ENCODE measurements around the gene SP2.
A peak's percentile ranks its signal among the peaks of the same experiment; 100 is the strongest.

SP2 gene

GRCh38 chr17:47941246-47942095 lies 45.4 kb downstream of the SP2 start, which contains the start of gene PNPO:
Gene PNPO, plus strand, starts transcription at chr17:47941571. Its CDS starts 105 bp downstream, at chr17:47941676.
- Histone ChIP-seq H3K9me3 (ENCODE audit: control insufficient read depth, low read length) (no peaks in the 10 kb centered on the region), H3K4me1 (ENCODE audit: control insufficient read depth, insufficient read depth, low read length) (peaks cover 18% of the 10 kb centered on the region), H3K36me3 (ENCODE audit: control insufficient read depth, insufficient read depth, low read length) (peaks cover 1% of the 10 kb centered on the region), H3K9ac (ENCODE audit: low read length) (peak within 1 kb of the TSS; percentile 79), H3K4me3 (ENCODE audit: low read length) (peak within 1 kb of the TSS; percentile 28), H3K27me3 (ENCODE audit: control insufficient read depth, insufficient read depth, low read length) (no peaks in the 10 kb centered on the region)

GRCh38 chr17:47942096-47942510 lies 46.1 kb downstream of the SP2 start:
- Histone ChIP-seq H3K4me3 (ENCODE audit: low read length) (peak overlapping the region; percentile 28), H3K9ac (ENCODE audit: low read length) (peak overlapping the region; percentile 79), H3K9me3 (ENCODE audit: control insufficient read depth, low read length) (no peaks in the 10 kb centered on the region), H3K36me3 (ENCODE audit: control insufficient read depth, insufficient read depth, low read length) (peaks cover 4% of the 10 kb centered on the region), H3K27me3 (ENCODE audit: control insufficient read depth, insufficient read depth, low read length) (no peaks in the 10 kb centered on the region), H3K4me1 (ENCODE audit: control insufficient read depth, insufficient read depth, low read length) (peaks cover 24% of the 10 kb centered on the region)

- H3K36me3 ChIP-seq (ENCODE audit: control insufficient read depth, insufficient read depth, low read length), result peaks cover 4% of the 10 kb centered on the region
- peaks cover 25% of the 10 kb centered on the region for H3K4me1 ChIP-seq (ENCODE audit: control insufficient read depth, insufficient read depth, low read length)
- no peaks in the 10 kb centered on the region for H3K9me3 ChIP-seq (ENCODE audit: control insufficient read depth, low read length)
- no peaks in the 10 kb centered on the region for H3K27me3 ChIP-seq (ENCODE audit: control insufficient read depth, insufficient read depth, low read length)
- no peak overlapping the region for H3K4me3 ChIP-seq (ENCODE audit: low read length)
- peak overlapping the region; percentile 79 for H3K9ac ChIP-seq (ENCODE audit: low read length)
These were observed 46.5 kb downstream of the SP2 start for GRCh38 chr17:47942568-47942967.

- H3K27me3 ChIP-seq (ENCODE audit: control insufficient read depth, insufficient read depth, low read length), result no peaks in the 10 kb centered on the region
- peaks cover 49% of the 10 kb centered on the region for H3K4me1 ChIP-seq (ENCODE audit: control insufficient read depth, insufficient read depth, low read length)
- no peaks in the 10 kb centered on the region for H3K9me3 ChIP-seq (ENCODE audit: control insufficient read depth, low read length)
- H3K9ac ChIP-seq (ENCODE audit: low read length), result no peak overlapping the region
- H3K4me3 ChIP-seq (ENCODE audit: low read length), result no peak overlapping the region
- H3K36me3 ChIP-seq (ENCODE audit: control insufficient read depth, insufficient read depth, low read length), result peaks cover 14% of the 10 kb centered on the region
These were observed 49.0 kb downstream of the SP2 start for GRCh38 chr17:47945080-47945479.

GRCh38 chr17:47945529-47946508 lies 49.8 kb downstream of the SP2 start:
- Histone ChIP-seq H3K36me3 (ENCODE audit: control insufficient read depth, insufficient read depth, low read length) (peaks cover 14% of the 10 kb centered on the region), H3K9ac (ENCODE audit: low read length) (no peak overlapping the region), H3K9me3 (ENCODE audit: control insufficient read depth, low read length) (no peaks in the 10 kb centered on the region), H3K27me3 (ENCODE audit: control insufficient read depth, insufficient read depth, low read length) (no peaks in the 10 kb centered on the region), H3K4me3 (ENCODE audit: low read length) (no peak overlapping the region), H3K4me1 (ENCODE audit: control insufficient read depth, insufficient read depth, low read length) (peaks cover 55% of the 10 kb centered on the region)

- peaks cover 57% of the 10 kb centered on the region for H3K4me1 ChIP-seq (ENCODE audit: control insufficient read depth, insufficient read depth, low read length)
- H3K9ac ChIP-seq (ENCODE audit: low read length), result no peak overlapping the region
- H3K36me3 ChIP-seq (ENCODE audit: control insufficient read depth, insufficient read depth, low read length), result peaks cover 19% of the 10 kb centered on the region
- no peaks in the 10 kb centered on the region for H3K27me3 ChIP-seq (ENCODE audit: control insufficient read depth, insufficient read depth, low read length)
- H3K4me3 ChIP-seq (ENCODE audit: low read length), result no peak overlapping the region
- no peaks in the 10 kb centered on the region for H3K9me3 ChIP-seq (ENCODE audit: control insufficient read depth, low read length)
These were observed 50.5 kb downstream of the SP2 start for GRCh38 chr17:47946516-47946915.

GRCh38 chr17:47946929-47947397 lies 50.9 kb downstream of the SP2 start:
- H3K27me3 ChIP-seq (ENCODE audit: control insufficient read depth, insufficient read depth, low read length), result no peaks in the 10 kb centered on the region
- peaks cover 61% of the 10 kb centered on the region for H3K4me1 ChIP-seq (ENCODE audit: control insufficient read depth, insufficient read depth, low read length)
- H3K4me3 ChIP-seq (ENCODE audit: low read length), result no peak overlapping the region
- no peaks in the 10 kb centered on the region for H3K9me3 ChIP-seq (ENCODE audit: control insufficient read depth, low read length)
- H3K36me3 ChIP-seq (ENCODE audit: control insufficient read depth, insufficient read depth, low read length), result peaks cover 19% of the 10 kb centered on the region
- H3K9ac ChIP-seq (ENCODE audit: low read length), result no peak overlapping the region

- no peak overlapping the region for H3K4me3 ChIP-seq (ENCODE audit: low read length)
- H3K27me3 ChIP-seq (ENCODE audit: control insufficient read depth, insufficient read depth, low read length), result no peaks in the 10 kb centered on the region
- H3K36me3 ChIP-seq (ENCODE audit: control insufficient read depth, insufficient read depth, low read length), result peaks cover 19% of the 10 kb centered on the region
- H3K4me1 ChIP-seq (ENCODE audit: control insufficient read depth, insufficient read depth, low read length), result peaks cover 71% of the 10 kb centered on the region
- H3K9ac ChIP-seq (ENCODE audit: low read length), result peak overlapping the region; percentile 47
- H3K9me3 ChIP-seq (ENCODE audit: control insufficient read depth, low read length), result no peaks in the 10 kb centered on the region
These were observed 52.7 kb downstream of the SP2 start for GRCh38 chr17:47948706-47949196.

GRCh38 chr17:47949197-47949759 lies 53.2 kb downstream of the SP2 start:
- Histone ChIP-seq H3K4me1 (ENCODE audit: control insufficient read depth, insufficient read depth, low read length) (peaks cover 76% of the 10 kb centered on the region), H3K27me3 (ENCODE audit: control insufficient read depth, insufficient read depth, low read length) (no peaks in the 10 kb centered on the region), H3K9me3 (ENCODE audit: control insufficient read depth, low read length) (no peaks in the 10 kb centered on the region), H3K9ac (ENCODE audit: low read length) (peak overlapping the region; percentile 47), H3K4me3 (ENCODE audit: low read length) (peak overlapping the region; percentile 4), H3K36me3 (ENCODE audit: control insufficient read depth, insufficient read depth, low read length) (peaks cover 19% of the 10 kb centered on the region)

- Histone ChIP-seq H3K4me3 (ENCODE audit: low read length) (peak overlapping the region; percentile 4), H3K36me3 (ENCODE audit: control insufficient read depth, insufficient read depth, low read length) (peaks cover 19% of the 10 kb centered on the region), H3K9me3 (ENCODE audit: control insufficient read depth, low read length) (no peaks in the 10 kb centered on the region), H3K27me3 (ENCODE audit: control insufficient read depth, insufficient read depth, low read length) (no peaks in the 10 kb centered on the region), H3K4me1 (ENCODE audit: control insufficient read depth, insufficient read depth, low read length) (peaks cover 76% of the 10 kb centered on the region), H3K9ac (ENCODE audit: low read length) (peak overlapping the region; percentile 47)
These were observed 53.9 kb downstream of the SP2 start for GRCh38 chr17:47949946-47950345.

GRCh38 chr17:47950448-47950847 lies 54.4 kb downstream of the SP2 start:
- H3K4me1 ChIP-seq (ENCODE audit: control insufficient read depth, insufficient read depth, low read length), result peaks cover 74% of the 10 kb centered on the region
- H3K9me3 ChIP-seq (ENCODE audit: control insufficient read depth, low read length), result no peaks in the 10 kb centered on the region
- H3K4me3 ChIP-seq (ENCODE audit: low read length), result no peak overlapping the region
- peaks cover 19% of the 10 kb centered on the region for H3K36me3 ChIP-seq (ENCODE audit: control insufficient read depth, insufficient read depth, low read length)
- no peaks in the 10 kb centered on the region for H3K27me3 ChIP-seq (ENCODE audit: control insufficient read depth, insufficient read depth, low read length)
- H3K9ac ChIP-seq (ENCODE audit: low read length), result peak overlapping the region; percentile 47

All from mucosa of stomach (tissue), 1 donor.